Osteoblast (primary cell): ENCODE data around the gene NAB1. TPM values are rescaled to one million over a fixed set of nuclear protein-coding genes. Genes with fewer than 3 reads are reported as not detected.

Experiments used
- DNase-seq: peaks from one replicate; pipeline ENCODE4 v3.0.0; 2011; ENCODE audit warnings: low spot score, mixed read lengths; ENCODE audit not compliant: insufficient read length; ENCODE audit errors: missing footprints
- H2AFZ ChIP-seq: 2 replicates; pipeline ENCODE4 v1.6.0; 2011; ENCODE audit warnings: mild to moderate bottlenecking, low read length
- H3K27ac ChIP-seq: 2 replicates; pipeline ENCODE4 v1.5.1; 2011; ENCODE audit warnings: mild to moderate bottlenecking, low read depth, low read length, moderate library complexity
- H3K27me3 ChIP-seq: 2 replicates; pipeline ENCODE4 v1.6.0; 2012; ENCODE audit warnings: mild to moderate bottlenecking, control low read depth, inconsistent platforms, low read length, moderate library complexity; ENCODE audit not compliant: insufficient read depth
- H3K36me3 ChIP-seq: 2 replicates; pipeline ENCODE4 v1.5.1; 2011; ENCODE audit warnings: mild to moderate bottlenecking, low read length, control low read depth, moderate library complexity; ENCODE audit not compliant: insufficient read depth
- H3K4me1 ChIP-seq: 2 replicates; pipeline ENCODE4 v1.5.1; 2011; ENCODE audit warnings: mild to moderate bottlenecking, low read length, control low read depth, moderate library complexity; ENCODE audit not compliant: insufficient read depth
- H3K4me2 ChIP-seq: 2 replicates; pipeline ENCODE4 v1.6.0; 2011; ENCODE audit warnings: mild to moderate bottlenecking, low read length; ENCODE audit not compliant: insufficient read depth
- H3K4me3 ChIP-seq: fragments of 200-600 bp; sonication (generic); 3 replicates; pipeline ENCODE4 v1.5.1; 2012; ENCODE audit warnings: mild to moderate bottlenecking, low read length, inconsistent platforms; ENCODE audit not compliant: insufficient read depth
- H3K79me2 ChIP-seq: 2 replicates; pipeline ENCODE4 v1.6.0; 2012; ENCODE audit warnings: mild to moderate bottlenecking, low read length, control low read depth, inconsistent platforms; ENCODE audit not compliant: insufficient read depth
- H3K9me3 ChIP-seq: 2 replicates; pipeline ENCODE4 v1.5.1; 2011; ENCODE audit warnings: low read depth, low read length, control low read depth
- H4K20me1 ChIP-seq: 2 replicates; pipeline ENCODE4 v1.6.0; 2012; ENCODE audit warnings: mild to moderate bottlenecking, low read length, control low read depth; ENCODE audit not compliant: insufficient read depth
- total RNA-seq: library from RNA; depleted of rRNA; stranded (reverse); fragments of >200 nt; gene quantifications from 2 replicates; pipeline ENCODE4 v1.2.3, GENCODE V29; 2012
- TF ChIP-seq, protein P1 (sequence below): IDR thresholded peaks from 2 replicates; pipeline ENCODE4 v1.5.1; 2011; ENCODE audit warnings: mild to moderate bottlenecking, low read depth, low read length, moderate library complexity; ENCODE audit errors: extremely low read depth

NAB1 gene
- total RNA-seq, 1 donor = 44.2 TPM

GRCh38 chr2:190693533-190694232 lies 44.8 kb downstream of the NAB1 start:
- Histone ChIP-seq H3K4me1 (no peaks in the 10 kb centered on the region), H3K79me2 (no peaks in the 10 kb centered on the region), H3K4me3 (no peak overlapping the region), H3K27ac (no peak overlapping the region), H4K20me1 (no peaks in the 10 kb centered on the region), H3K27me3 (no peaks in the 10 kb centered on the region), H3K9me3 (no peaks in the 10 kb centered on the region), H2AFZ (no peak overlapping the region), H3K4me2 (no peak overlapping the region), H3K36me3 (peaks cover 9% of the 10 kb centered on the region)
- no peak for DNase-seq
- TF ChIP-seq, protein P1, sequence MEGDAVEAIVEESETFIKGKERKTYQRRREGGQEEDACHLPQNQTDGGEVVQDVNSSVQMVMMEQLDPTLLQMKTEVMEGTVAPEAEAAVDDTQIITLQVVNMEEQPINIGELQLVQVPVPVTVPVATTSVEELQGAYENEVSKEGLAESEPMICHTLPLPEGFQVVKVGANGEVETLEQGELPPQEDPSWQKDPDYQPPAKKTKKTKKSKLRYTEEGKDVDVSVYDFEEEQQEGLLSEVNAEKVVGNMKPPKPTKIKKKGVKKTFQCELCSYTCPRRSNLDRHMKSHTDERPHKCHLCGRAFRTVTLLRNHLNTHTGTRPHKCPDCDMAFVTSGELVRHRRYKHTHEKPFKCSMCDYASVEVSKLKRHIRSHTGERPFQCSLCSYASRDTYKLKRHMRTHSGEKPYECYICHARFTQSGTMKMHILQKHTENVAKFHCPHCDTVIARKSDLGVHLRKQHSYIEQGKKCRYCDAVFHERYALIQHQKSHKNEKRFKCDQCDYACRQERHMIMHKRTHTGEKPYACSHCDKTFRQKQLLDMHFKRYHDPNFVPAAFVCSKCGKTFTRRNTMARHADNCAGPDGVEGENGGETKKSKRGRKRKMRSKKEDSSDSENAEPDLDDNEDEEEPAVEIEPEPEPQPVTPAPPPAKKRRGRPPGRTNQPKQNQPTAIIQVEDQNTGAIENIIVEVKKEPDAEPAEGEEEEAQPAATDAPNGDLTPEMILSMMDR = no peak

GRCh38 chr2:190694479-190694878 lies 45.6 kb downstream of the NAB1 start:
- Histone ChIP-seq H3K27me3 (no peaks in the 10 kb centered on the region), H2AFZ (no peak overlapping the region), H3K79me2 (no peaks in the 10 kb centered on the region), H3K4me3 (no peak overlapping the region), H4K20me1 (no peaks in the 10 kb centered on the region), H3K27ac (no peak overlapping the region), H3K4me2 (no peak overlapping the region), H3K4me1 (no peaks in the 10 kb centered on the region), H3K9me3 (no peaks in the 10 kb centered on the region), H3K36me3 (peaks cover 9% of the 10 kb centered on the region)
- TF ChIP-seq, protein P1 = no peak
- no peak for DNase-seq

- Histone ChIP-seq H3K79me2 (no peaks in the 10 kb centered on the region), H2AFZ (no peak overlapping the region), H4K20me1 (no peaks in the 10 kb centered on the region), H3K36me3 (peaks cover 5% of the 10 kb centered on the region), H3K4me2 (no peak overlapping the region), H3K4me1 (no peaks in the 10 kb centered on the region), H3K9me3 (no peaks in the 10 kb centered on the region), H3K27ac (no peak overlapping the region), H3K4me3 (no peak overlapping the region), H3K27me3 (no peaks in the 10 kb centered on the region)
- no peak for DNase-seq
- TF ChIP-seq, protein P1 = no peak
Measured at GRCh38 chr2:190695739-190696138, 46.9 kb downstream of the NAB1 start.

GRCh38 chr2:190696792-190697398 lies 48.0 kb downstream of the NAB1 start:
- Histone ChIP-seq H3K27ac (no peak overlapping the region), H3K79me2 (no peaks in the 10 kb centered on the region), H3K9me3 (no peaks in the 10 kb centered on the region), H3K4me2 (no peak overlapping the region), H3K27me3 (no peaks in the 10 kb centered on the region), H3K4me3 (no peak overlapping the region), H3K36me3 (peaks cover 3% of the 10 kb centered on the region), H2AFZ (no peak overlapping the region), H4K20me1 (no peaks in the 10 kb centered on the region), H3K4me1 (no peaks in the 10 kb centered on the region)
- TF ChIP-seq, protein P1 = no peak
- no peak for DNase-seq
